Erythroblast (primary cell): ENCODE data around the gene ASTL.

ENCODE experiments used
- DNase-seq, 2 experiments: peaks; one replicate each; lab custom pipeline; 2025; lab: John Stamatoyannopoulos, UW
- GATA1 ChIP-seq: IDR thresholded peaks from 2 replicates; pipeline ENCODE4 v1.6.1; 2011; ENCODE audit warnings: low read depth, mild to moderate bottlenecking, control low read depth, low read length, moderate library complexity
- POLR2A ChIP-seq: IDR thresholded peaks from 2 replicates; pipeline ENCODE4 v1.6.1; 2011; ENCODE audit warnings: mild to moderate bottlenecking, low read length

Gene ASTL

DNA sequence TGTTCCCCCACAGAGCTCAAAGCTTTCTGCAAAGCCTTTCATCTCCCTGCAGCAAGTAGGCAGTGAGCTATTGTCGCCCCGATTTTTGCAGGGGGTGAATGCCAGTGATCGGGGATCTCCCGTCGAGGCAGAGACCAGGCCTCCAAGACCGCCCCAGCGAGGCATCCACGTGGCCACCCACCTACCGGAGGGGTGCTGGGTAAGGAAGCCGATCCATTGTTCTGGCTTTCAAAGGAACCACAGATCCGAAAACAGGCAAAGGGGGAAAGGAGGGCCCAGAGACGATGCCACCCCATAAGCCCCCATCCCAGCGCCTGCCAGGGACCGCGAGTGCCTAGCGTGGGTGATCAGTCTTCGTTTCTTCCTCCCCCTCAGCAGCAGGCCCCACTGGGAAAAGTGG, 24.4 kb downstream of the ASTL start:
- TF ChIP-seq GATA1: no peak
- no peak for TF ChIP-seq POLR2A
- no peak for DNase-seq

DNA sequence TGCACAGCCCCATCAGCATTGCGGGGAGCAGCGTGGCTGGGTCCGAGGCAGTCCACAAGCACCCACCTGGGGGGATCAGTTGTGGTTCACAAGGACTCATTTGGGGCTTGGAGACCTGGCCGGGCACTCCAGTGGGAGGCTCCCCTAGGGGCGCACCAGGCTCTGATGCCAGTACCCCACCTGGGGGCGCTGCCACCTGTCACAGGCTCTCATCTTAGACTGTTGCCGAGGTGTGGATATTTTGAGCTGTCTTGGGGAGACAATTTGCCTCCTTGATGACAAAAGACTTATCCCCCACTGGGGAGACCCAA, 25.0 kb downstream of the ASTL start:
- TF ChIP-seq GATA1 (no peak), POLR2A (no peak)
- no peak for DNase-seq

DNA sequence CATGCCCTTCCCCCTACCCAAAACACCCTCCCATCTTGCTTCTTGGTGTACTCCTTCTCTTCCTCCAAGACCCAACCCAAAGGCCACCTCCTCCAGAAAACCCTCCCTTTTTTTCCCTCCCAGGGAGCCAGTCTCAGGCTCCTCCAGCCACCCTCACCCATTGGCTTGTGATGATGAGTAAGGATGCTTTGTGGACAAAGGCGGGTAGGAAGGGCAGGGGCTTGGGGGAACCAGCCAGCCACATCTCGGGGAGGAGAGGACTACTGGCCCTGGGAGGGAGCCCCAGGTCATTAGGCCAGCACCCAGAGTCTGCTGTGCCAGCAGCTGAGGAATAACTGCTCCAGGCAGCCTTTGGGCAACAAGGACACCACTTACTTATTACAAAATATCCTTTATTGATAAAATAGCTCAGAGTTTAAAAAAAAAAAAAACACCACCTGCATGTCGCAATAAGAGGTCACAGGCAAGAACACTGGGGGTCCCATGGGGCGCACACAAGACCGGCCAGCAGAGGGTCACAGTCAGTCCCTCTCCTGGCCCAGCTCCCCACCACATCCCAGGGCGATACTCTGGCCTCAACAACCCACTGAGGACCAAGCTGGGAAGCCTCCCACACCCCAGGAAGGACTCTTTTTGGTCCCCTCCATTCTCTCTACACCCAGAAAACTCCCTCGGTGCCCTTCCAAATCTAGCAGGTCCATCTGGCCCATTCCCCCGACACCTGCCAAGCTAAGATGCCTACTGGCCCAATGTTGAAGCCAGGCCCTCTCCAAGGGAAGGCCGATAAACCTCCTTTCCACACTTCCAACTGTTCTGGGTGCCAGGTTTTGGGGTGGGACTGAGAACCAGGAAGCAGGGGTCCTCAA, 25.6 kb downstream of the ASTL start:
- TF ChIP-seq POLR2A: no peak
- no peak for TF ChIP-seq GATA1
- no peak for DNase-seq

DNA sequence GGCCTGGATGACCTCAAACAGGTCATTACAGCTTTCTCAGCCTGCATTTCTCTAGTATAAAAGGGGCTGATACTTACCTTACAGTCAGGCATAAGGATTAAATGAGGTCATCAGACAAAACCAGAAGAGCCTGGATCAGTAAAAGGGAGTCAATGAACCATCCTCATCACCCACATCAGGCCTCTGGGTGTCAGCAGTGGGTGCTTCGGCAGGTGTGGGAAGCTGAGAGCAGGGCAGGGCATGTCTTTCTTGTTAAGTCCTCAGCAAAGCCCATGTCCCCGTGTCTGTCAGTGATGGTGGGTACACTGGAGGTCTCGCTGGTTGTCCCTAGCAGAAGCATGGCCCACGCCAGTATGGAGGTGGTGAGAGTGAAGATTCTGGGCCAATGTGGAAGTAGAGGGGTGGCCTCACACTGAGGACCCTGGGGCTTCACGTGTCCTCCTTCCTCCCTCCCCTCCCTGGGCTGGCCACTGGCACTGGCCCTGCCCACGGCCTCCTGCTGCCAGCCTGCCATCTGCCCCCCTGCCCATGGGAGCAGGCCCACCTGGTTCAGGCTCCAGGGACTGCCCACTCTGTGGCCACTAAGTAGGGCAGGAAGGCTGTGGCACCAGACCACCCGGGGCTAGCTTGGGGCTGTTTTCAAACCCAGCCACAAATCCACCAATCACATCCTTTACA, 26.3 kb downstream of the ASTL start:
- DNase-seq: no peak
- TF ChIP-seq POLR2A (no peak), GATA1 (no peak)

DNA sequence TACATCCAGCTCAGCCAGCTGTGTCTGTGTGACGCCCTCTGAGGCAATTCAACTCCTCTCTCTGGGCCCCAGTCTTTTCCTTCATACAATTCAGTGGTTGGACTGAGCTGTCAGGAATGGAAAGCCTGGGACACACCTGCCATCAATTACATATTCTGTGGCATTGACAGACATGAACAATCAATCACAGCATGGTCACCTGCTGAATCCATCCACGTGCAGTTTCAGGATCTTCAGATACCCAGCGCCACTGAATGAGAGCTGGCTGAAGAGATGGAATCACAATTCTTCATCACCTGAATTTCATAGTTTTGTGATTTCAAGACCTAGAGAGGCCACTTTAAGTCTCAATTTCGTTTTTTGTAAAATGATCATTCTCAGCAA, 27.1 kb downstream of the ASTL start:
- TF ChIP-seq GATA1 (no peak), POLR2A (no peak)
- no peak for DNase-seq

DNA sequence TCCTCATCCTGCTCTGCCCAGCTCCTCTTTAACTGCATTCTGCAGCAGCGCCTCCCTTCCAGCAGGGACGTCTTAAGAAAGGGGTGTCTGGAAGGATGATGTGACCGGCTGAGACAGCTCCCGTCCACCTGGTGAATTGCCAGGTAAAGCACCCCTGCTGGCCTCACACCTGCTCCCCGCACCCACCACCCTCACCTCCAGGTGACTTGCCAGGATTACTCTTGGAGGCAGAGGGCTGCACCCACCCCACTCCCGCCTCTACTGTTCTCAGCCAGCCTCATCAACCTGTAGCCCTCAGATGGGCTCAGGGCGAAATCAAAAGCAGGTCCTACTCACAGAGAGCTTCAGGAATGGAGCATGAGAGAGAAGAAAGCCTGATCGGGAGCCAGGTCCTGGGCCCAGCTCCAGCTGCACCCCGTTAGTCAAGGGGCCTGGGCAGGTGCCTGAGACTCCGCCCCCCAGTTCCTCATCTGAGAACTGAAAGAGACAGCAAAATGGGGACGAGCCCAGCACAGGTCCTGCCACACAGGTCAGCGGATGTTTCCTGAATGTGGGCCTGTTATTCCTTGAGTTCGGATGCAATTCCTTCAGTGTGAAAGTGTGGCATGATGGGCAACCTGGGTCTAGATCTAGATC, 27.6 kb downstream of the ASTL start:
- TF ChIP-seq POLR2A (no peak), GATA1 (no peak)
- no peak for DNase-seq

DNA sequence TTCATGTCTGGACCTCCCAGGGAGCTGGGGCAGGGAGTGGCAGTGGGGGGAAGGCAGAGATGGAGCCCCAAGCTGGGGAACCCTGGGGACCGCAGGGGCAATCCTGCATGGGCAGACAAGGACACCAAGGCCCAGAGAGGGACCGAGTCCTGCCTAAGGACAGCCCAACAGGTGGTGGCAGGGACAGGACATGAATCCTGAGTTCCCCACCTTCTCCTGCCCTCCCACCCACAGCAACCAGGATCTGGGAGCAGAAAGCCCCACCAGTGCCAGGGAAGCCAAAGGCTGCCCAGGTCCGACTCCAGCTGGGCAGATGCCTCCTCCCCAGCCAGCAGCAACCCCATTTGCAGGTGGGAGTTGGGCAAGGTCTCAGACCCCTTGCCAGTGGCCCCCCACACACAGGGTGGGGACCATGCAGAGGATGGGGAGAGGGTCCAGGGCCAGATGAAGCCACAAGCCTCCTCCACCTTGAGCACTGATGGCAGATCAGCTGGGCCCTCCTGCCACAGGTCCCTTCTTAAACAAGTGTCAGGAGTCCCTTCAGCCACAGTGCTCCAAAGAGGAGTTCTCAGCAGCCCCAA, 28.3 kb downstream of the ASTL start:
- TF ChIP-seq POLR2A (no peak), GATA1 (no peak)
- no peak for DNase-seq

DNA sequence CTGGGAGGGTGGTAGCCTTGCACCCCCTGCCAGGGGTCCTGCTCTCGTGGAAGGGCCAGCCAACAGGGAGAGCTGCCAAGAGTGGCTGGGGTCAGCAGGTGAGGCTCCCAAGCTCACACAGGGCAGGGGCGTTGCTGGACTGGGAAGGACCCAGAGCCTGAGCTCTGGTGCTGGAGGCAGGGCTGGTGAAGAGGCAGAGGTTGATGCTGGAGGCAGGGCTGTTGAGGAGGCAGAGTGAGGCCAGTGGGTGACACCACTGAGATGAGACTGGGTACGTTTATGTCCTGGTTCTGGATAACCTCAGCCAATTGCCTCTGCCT, 29.0 kb downstream of the ASTL start:
- no peak for TF ChIP-seq POLR2A
- no peak for TF ChIP-seq GATA1
- DNase-seq: no peak

DNA sequence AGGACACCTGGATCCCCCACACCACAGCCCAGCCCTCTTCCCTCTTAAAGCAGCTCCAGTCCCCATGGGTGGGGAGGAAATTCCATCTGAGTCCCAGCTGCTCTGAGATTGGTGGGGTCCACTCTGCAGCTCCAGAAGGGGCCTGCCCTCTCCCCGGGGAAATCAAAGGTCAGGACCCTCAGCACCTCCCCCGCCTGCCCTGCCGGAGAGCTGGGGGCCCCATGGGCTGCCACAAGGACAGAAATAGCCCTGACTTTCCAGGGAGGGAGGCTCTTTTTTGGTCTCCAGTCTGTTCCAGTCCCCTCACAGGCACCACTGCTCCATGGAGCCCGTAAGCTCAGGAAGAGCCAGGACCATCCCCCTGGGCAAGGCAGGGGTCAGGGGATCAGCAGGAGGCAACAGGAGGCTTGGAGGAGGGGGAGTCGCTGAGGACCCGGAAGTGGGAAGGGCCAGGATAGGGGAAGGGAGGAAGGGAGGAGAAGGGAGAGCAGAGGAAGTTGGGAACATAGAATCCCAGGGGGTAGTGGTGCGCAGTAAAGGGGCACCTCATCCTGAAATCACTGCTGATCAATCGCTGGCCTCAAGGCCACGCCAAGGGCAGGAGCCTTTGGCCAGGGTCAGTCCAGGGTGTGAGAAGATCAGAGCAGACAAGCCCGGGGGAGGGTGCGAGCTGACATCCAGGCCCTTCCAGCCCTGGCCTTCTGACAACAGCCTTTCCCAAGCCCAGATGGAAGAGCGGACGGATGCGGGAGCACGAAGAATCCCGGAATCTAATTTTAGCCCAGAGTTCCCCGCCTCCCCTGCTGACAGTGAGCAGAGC, 29.6 kb downstream of the ASTL start:
- no peak for TF ChIP-seq GATA1
- TF ChIP-seq POLR2A: no peak
- DNase-seq: no peak

DNA sequence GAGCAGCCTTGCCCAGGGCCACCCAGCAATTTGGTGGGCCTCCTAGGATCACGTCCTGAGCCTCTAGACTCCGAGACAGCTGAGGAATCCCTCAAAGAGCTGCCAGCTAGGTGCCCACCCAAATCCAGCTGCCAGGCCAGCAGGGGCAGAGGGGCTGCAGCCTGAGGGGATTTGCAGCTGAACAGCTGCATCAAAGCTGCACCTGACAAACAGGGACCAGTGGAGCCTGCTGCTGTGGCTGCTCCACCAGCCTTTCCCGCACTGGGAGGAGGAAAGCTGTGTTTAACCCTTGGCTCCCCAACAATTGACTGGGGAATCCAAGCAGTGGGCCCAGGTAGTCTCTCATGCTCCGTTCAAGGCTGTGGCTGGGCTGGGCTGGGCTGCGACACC, 30.2 kb downstream of the ASTL start:
- DNase-seq: no peak
- TF ChIP-seq GATA1 (no peak), POLR2A (no peak)

DNA sequence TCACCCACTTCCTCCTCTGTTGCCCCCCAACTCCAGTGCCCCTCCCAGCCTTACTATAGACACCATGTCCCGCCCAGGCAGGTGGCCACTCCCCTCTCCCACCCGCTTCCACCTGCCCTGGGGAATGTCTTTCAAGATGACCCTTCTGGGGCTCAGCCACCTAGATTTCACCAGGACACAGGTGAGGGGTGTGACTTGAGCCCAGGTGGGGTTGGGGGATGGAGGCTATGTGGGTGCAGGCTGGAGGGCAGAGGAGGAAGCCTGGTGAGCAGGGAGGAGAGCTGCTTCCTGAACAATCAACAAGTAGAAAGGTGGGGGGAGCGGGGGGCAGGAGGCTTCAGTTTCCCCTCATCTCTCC, 30.6 kb downstream of the ASTL start:
- TF ChIP-seq GATA1 (no peak), POLR2A (no peak)
- no peak for DNase-seq

DNA sequence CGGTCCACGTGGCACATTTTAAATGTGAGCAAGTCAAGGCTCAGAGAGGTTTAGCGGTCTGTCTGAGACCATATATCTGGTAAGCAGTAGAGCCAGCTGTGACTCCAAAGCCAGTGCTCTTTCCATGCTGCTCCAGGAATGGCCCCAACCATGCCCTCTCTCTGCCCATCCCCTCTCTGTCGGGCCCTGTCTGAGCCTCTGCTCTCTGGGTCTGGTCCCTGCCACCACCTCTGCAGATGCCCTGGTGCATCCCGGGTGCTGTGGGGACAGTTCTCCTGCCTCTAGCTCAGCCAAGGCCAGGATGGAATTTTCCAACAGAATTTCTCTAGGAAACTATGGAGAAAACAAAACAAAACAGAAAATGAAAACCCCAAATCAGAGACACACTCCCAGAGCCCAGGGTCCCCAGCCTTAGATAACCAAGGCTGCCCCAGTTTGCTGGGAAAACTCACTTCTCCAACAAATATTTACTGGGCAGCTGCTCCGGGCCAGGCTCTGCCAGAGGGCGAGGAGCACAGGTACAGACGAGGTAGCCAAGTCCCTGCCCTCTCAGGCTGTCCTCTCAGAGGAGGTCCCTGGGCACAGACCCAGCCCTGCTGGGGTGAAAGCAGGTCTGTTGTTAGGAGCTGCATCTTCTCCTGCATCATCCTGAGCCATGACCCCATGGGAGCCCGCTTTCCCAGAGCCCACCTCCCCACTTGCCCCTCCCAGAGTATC, 31.2 kb downstream of the ASTL start:
- TF ChIP-seq POLR2A (no peak), GATA1 (no peak)
- no peak for DNase-seq
